Karpas-422 (cell line): ENCODE data around the gene NLGN1. TPM values are rescaled to one million over a fixed set of nuclear protein-coding genes. Genes with fewer than 3 reads are reported as not detected.

ENCODE experiments used
- DNase-seq: peaks from one replicate; pipeline ENCODE4 v3.0.0-alpha.2; 2015
- H2AFZ ChIP-seq: fragments of 200-600 bp; sonication (generic); 2 replicates; pipeline ENCODE4 v1.6.1; 2014; ENCODE audit warnings: antibody characterized with exemption, low read length, mixed read lengths
- H3K27ac ChIP-seq: fragments of 200-600 bp; sonication (generic); 2 replicates; pipeline ENCODE4 v1.5.1; 2014; ENCODE audit warnings: mild to moderate bottlenecking, low read length, moderate library complexity
- H3K27me3 ChIP-seq: fragments of 200-600 bp; sonication (generic); 2 replicates; pipeline ENCODE4 v1.6.1; 2014; ENCODE audit warnings: low read length, mixed read lengths
- H3K36me3 ChIP-seq: fragments of 200-600 bp; sonication (generic); 2 replicates; pipeline ENCODE4 v1.6.1; 2014; ENCODE audit warnings: low read length, mixed read lengths; ENCODE audit not compliant: insufficient read depth
- H3K4me1 ChIP-seq: fragments of 200-600 bp; sonication (generic); 2 replicates; pipeline ENCODE4 v1.6.1; 2014; ENCODE audit warnings: mild to moderate bottlenecking, low read length, mixed read lengths
- H3K4me2 ChIP-seq: fragments of 200-600 bp; sonication (generic); 2 replicates; pipeline ENCODE4 v1.6.1; 2014; ENCODE audit warnings: low read length, low read depth, mild to moderate bottlenecking; ENCODE audit not compliant: poor library complexity, severe bottlenecking
- H3K4me3 ChIP-seq: fragments of 200-600 bp; sonication (generic); 2 replicates; pipeline ENCODE4 v1.5.1; 2014; ENCODE audit warnings: mild to moderate bottlenecking, antibody characterized with exemption, low read length, mixed read lengths
- H3K79me2 ChIP-seq: fragments of 200-600 bp; sonication (generic); 2 replicates; pipeline ENCODE4 v1.6.1; 2014; ENCODE audit warnings: mild to moderate bottlenecking, low read length, mixed read lengths
- H3K9ac ChIP-seq: fragments of 200-600 bp; sonication (generic); 2 replicates; pipeline ENCODE4 v1.6.0; 2014; ENCODE audit warnings: low read length
- H3K9me2 ChIP-seq: fragments of 200-600 bp; sonication (generic), shearing (Covaris generic); replicated peaks from 2 replicates; pipeline ENCODE4 v1.6.0; 2014; ENCODE audit warnings: mild to moderate bottlenecking, low read length, moderate library complexity; ENCODE audit not compliant: insufficient read depth
- H3K9me3 ChIP-seq: fragments of 300-700, 200-600 bp; sonication (generic); 2 replicates; pipeline ENCODE4 v1.6.1; 2014; ENCODE audit warnings: low read length, mixed read lengths
- H4K20me1 ChIP-seq: fragments of 200-600 bp; sonication (generic); 2 replicates; pipeline ENCODE4 v1.6.1; 2014; ENCODE audit warnings: mild to moderate bottlenecking, antibody characterized with exemption, low read length, low read depth; ENCODE audit not compliant: insufficient read depth
- total RNA-seq: library from RNA; depleted of rRNA; stranded (reverse); fragments of >200 nt; shearing (Covaris generic); gene quantifications from 2 replicates; pipeline ENCODE4 v1.2.3, GENCODE V29; 2014; ENCODE audit warnings: low replicate concordance

Gene NLGN1
- total RNA-seq, 1 experiment from 2014 or later: not detected

DNA sequence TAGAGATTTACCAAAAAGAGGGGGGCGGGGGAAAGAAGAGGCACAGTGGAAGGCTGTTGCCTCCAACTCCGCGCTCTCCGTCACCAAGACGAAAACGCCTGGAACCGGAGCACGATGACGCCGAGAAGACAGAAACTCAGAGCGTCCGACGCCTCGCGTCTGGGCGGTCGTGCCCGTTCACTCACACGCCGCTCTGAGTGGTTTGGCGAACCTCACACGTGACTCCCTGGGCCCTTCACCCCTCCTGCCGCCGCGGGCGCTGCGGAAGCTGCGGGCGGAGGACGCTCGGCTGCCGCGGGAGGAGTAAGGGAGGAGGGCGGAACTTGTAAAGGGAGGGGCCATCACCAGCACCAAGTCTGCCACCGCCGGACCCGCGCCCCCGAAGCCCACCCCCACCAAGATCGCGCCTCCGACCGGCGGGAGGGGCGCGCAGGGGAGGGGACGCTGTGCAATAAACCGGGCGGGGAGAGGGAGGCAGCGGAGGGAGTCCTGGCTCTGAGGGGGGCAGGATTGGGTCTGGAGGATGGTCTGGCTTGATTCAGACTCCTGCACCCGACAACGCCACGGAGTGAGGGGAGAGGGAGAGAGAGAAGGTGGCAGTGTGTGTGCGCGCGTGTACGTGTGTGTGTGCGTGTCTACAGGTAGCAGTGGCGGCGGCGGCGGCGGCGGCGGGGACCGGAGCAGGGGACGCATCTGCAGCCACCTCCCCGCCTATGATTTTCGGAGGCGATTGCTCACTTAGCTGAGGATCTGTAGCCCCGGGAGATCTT is 1.9 kb upstream of the NLGN1 start:
- Histone ChIP-seq H3K36me3 (no peaks in the 10 kb centered on the region), H3K4me1 (no peaks in the 10 kb centered on the region), H3K27me3 (no peaks in the 10 kb centered on the region), H3K27ac (no peak overlapping the region), H3K79me2 (no peaks in the 10 kb centered on the region), H3K9ac (no peak overlapping the region), H3K4me2 (no peak overlapping the region), H3K9me3 (peaks cover 3% of the 10 kb centered on the region; the same call in 1 of the 2 replicates), H3K4me3 (no peak overlapping the region), H2AFZ (no peak overlapping the region), H3K9me2 (no peaks in the 10 kb centered on the region), H4K20me1 (no peaks in the 10 kb centered on the region)
- DNase-seq: no peak

- Histone ChIP-seq H3K4me1 (no peaks in the 10 kb centered on the region), H3K79me2 (no peaks in the 10 kb centered on the region), H2AFZ (no peak overlapping the region), H3K9me2 (no peaks in the 10 kb centered on the region), H3K36me3 (no peaks in the 10 kb centered on the region), H3K27ac (no peak overlapping the region), H3K4me2 (no peak overlapping the region), H4K20me1 (no peaks in the 10 kb centered on the region), H3K9me3 (0 out of 2 replicates have a peak, but pooled peaks cover 3% of the 10 kb centered on the region), H3K4me3 (no peak overlapping the region), H3K27me3 (no peaks in the 10 kb centered on the region), H3K9ac (no peak overlapping the region)
- DNase-seq: no peak
Observed at GRCh38 chr3:173396191-173397041, 1.1 kb upstream of the NLGN1 start.

DNA sequence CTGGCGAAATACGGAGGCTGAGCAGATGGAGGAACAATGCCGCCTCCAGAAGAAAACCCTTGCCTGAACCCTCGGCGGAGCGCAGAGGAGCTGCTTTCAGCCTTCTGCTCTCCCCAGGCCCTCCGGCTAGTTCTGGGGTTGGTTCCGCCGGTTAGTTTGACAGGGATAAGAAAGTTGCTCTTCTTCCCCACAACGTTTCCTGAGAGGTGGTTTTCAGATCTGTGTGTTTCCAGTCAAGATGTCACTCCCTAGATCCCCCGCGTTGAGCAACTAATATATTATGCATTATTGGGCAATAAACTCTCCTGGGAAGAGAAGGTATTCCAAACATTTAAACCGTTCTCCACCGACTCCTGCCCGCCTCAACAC is 551 bp downstream of the NLGN1 start:
- Histone ChIP-seq H3K36me3 (no peaks in the 10 kb centered on the region), H2AFZ (no peak overlapping the region), H3K27ac (no peak overlapping the region), H3K27me3 (no peaks in the 10 kb centered on the region), H3K9ac (no peak overlapping the region), H3K9me2 (no peaks in the 10 kb centered on the region), H3K4me3 (no peak overlapping the region), H3K9me3 (0 out of 2 replicates have a peak, but pooled peaks cover 3% of the 10 kb centered on the region), H3K79me2 (no peaks in the 10 kb centered on the region), H3K4me2 (no peak overlapping the region), H4K20me1 (no peaks in the 10 kb centered on the region), H3K4me1 (no peaks in the 10 kb centered on the region)
- no peak for DNase-seq

- Histone ChIP-seq H3K27ac (no peak overlapping the region), H3K9ac (no peak overlapping the region), H3K4me1 (no peaks in the 10 kb centered on the region), H3K9me3 (peaks cover 2% of the 10 kb centered on the region; the same call in 1 of the 2 replicates), H3K9me2 (no peaks in the 10 kb centered on the region), H4K20me1 (no peaks in the 10 kb centered on the region), H3K27me3 (no peaks in the 10 kb centered on the region), H3K4me3 (no peak overlapping the region), H3K79me2 (no peaks in the 10 kb centered on the region), H3K36me3 (no peaks in the 10 kb centered on the region), H2AFZ (no peak overlapping the region), H3K4me2 (no peak overlapping the region)
- no peak for DNase-seq
Observed at GRCh38 chr3:173399044-173399443, 1.5 kb downstream of the NLGN1 start.

- peaks cover 2% of the 10 kb centered on the region; the same call in 1 of the 2 replicates for H3K9me3 ChIP-seq
- H4K20me1 ChIP-seq: no peaks in the 10 kb centered on the region
- H3K4me2 ChIP-seq: no peak overlapping the region
- no peaks in the 10 kb centered on the region for H3K27me3 ChIP-seq
- H3K4me1 ChIP-seq: no peaks in the 10 kb centered on the region
- DNase-seq: no peak
- H3K9me2 ChIP-seq: no peaks in the 10 kb centered on the region
- no peak overlapping the region for H3K27ac ChIP-seq
- H2AFZ ChIP-seq: no peak overlapping the region
- no peaks in the 10 kb centered on the region for H3K36me3 ChIP-seq
- no peak overlapping the region for H3K9ac ChIP-seq
- H3K79me2 ChIP-seq: no peaks in the 10 kb centered on the region
- H3K4me3 ChIP-seq: no peak overlapping the region
Observed at GRCh38 chr3:173401369-173401768, 3.8 kb downstream of the NLGN1 start.

DNA sequence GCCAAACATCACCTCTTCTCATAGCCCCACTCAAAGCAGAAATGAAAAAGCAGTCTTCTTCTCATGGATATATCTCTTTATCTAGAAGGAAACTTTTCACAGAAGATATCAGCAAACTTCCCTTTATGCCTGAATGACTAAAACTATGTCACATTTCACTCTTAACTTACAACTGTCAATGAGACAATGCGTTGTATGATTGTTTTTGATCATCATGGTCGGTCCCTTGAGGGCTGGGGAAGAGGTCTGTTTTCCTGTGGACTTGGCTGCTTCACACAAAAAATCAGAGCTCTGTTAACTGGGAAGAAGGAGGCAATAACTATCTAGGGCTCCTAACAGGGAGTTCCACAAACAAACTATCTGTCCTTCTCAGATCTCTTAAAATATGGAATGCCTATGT is 5.1 kb downstream of the NLGN1 start:
- Histone ChIP-seq H3K36me3 (no peaks in the 10 kb centered on the region), H3K27ac (no peak overlapping the region), H3K79me2 (no peaks in the 10 kb centered on the region), H3K9ac (no peak overlapping the region), H3K4me3 (no peak overlapping the region), H3K27me3 (no peaks in the 10 kb centered on the region), H3K4me1 (no peaks in the 10 kb centered on the region), H3K9me3 (peaks cover 2% of the 10 kb centered on the region; the same call in 1 of the 2 replicates), H4K20me1 (no peaks in the 10 kb centered on the region), H2AFZ (no peak overlapping the region), H3K9me2 (no peaks in the 10 kb centered on the region), H3K4me2 (no peak overlapping the region)
- DNase-seq: no peak

DNA sequence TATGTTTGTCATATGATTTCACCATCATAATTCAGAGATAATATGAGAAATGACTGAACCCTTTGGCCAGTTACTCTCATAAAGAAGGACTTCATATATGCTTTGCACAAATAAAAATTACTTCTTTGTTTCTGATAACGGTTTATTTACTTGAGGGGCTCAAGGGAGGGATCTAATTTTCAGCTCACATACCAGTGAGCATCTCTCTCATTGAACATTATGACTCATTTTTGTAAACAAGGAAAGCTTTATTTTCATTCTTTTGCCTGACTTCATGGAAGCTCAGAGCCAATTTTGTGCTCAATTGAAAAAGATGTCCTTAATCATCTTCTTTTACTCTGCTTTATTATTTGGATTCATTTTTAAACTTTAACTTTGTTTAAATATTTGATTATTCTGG is 5.8 kb downstream of the NLGN1 start:
- no peaks in the 10 kb centered on the region for H3K27me3 ChIP-seq
- H3K27ac ChIP-seq: no peak overlapping the region
- no peaks in the 10 kb centered on the region for H3K9me2 ChIP-seq
- H3K9ac ChIP-seq: no peak overlapping the region
- no peaks in the 10 kb centered on the region for H3K36me3 ChIP-seq
- H2AFZ ChIP-seq: no peak overlapping the region
- H3K4me1 ChIP-seq: no peaks in the 10 kb centered on the region
- H3K9me3 ChIP-seq: peaks cover 2% of the 10 kb centered on the region; the same call in 1 of the 2 replicates
- H3K4me2 ChIP-seq: no peak overlapping the region
- no peaks in the 10 kb centered on the region for H4K20me1 ChIP-seq
- no peaks in the 10 kb centered on the region for H3K79me2 ChIP-seq
- H3K4me3 ChIP-seq: no peak overlapping the region
- DNase-seq: no peak

DNA sequence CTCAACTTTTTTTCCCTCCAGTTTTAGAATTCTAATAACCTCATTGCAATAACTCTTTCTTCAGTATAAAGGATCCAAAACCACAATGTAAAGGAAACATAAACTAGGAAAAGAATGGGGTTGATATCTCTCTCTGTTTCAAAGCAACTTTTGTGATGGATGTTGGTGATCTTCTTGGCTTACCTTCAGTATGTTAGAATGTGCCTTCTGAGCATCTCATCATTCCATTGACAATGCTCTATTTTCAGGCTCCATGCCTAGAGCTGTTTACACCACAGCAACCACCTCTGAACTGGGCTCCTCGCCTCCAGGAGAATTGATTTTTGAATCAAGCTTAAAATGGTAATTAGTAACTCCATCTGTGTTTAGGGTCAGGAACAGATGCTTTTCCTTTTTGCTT is 6.6 kb downstream of the NLGN1 start:
- Histone ChIP-seq H2AFZ (no peak overlapping the region), H3K9ac (no peak overlapping the region), H3K36me3 (no peaks in the 10 kb centered on the region), H3K4me2 (no peak overlapping the region), H3K4me1 (no peaks in the 10 kb centered on the region), H3K27me3 (no peaks in the 10 kb centered on the region), H3K9me3 (peaks cover 2% of the 10 kb centered on the region; the same call in 1 of the 2 replicates), H4K20me1 (no peaks in the 10 kb centered on the region), H3K27ac (no peak overlapping the region), H3K79me2 (no peaks in the 10 kb centered on the region), H3K9me2 (no peaks in the 10 kb centered on the region), H3K4me3 (no peak overlapping the region)
- DNase-seq: no peak
